ENCODE measurements around the gene PREX1. TPM values are rescaled to one million over a fixed set of nuclear protein-coding genes. Genes with fewer than 3 reads are reported as not detected.

The PREX1 gene
- total RNA-seq, 1 donor from 2014 or later, result 66.0 TPM

DNA sequence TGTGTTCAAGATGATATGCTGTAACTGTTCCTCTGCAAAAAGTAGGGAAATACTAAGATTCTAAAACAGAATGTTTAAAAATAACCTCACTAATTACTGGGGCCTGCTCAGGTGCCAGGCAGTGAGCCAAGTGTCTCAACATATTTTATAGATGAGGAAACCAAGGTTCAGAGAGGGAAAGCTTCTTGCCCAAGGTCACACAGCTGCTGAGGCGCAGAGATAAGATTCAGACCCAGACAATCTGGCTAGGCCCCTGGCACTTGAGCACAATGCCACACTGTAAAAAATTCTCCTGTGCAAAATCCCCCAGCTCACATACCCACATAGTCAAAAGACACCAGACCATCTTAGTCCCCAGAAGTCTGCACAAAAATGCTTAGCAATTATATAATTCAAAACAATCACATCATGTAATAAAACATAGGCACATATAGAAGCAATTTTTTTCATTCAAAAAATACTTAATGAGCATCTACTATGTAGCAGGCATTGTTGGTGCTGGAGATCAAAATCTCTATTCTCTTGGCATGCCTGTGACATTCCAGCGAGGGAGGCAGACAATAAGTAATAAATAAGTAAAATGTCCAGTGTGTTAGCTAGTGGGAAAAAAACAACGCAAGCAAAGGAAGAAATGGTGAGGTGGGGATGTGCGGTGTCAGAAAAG, 10.3 kb downstream of the PREX1 start:
- DNase-seq, result no peak
- intact Hi-C loops (cut with DNase I), result no loop called here
- H3K27ac ChIP-seq, result no peak overlapping the region

DNA sequence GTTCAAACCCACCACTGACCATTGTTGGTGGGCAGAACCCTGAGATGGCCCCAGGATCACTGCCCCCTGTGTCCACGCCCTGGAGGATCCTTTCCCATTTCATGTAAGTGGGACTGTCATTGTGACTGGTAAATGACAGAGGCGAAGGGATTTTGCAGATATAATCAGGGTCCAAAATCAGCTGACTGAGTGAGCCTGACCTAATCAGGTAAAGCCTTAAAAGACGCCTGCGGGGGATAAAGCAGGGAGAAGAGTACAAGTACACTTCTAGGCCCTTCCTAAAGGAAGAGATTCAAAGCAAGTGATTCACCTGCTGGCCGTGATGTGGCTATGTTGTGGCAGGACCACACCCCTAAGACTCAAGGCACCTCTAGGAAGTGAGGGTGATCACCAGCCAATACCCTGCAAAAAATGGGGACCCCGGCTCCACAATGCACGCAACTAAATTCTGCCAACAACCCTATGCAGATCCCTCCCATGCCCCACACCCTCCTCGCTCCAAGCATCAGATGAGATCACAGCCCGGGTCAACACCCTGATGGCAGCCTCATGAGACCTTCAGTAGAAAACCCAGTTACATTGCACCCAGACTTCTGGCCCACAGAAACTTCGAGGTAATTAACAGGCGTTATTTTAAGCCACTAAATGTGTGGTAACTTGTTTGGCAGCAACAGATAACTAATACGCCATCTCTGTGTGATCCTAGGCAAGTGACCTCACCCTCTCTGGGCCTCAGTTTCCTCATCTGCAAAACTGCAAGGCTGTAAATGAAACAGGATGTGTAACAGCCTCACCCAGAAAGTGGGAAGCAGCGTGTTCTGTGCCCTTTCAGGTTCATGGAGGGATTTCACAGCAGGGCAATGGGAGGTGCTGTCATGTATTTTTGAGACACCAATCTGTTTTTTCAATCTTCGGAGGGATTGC, 11.3 kb downstream of the PREX1 start:
- Histone ChIP-seq H3K36me3 (no peaks in the 10 kb centered on the region), H3K27me3 (no peaks in the 10 kb centered on the region), H3K9me3 (no peaks in the 10 kb centered on the region), H3K4me1 (peaks cover 63% of the 10 kb centered on the region), H3K27ac (no peak overlapping the region), H3K4me3 (no peak overlapping the region)
- TF ChIP-seq, protein P1, sequence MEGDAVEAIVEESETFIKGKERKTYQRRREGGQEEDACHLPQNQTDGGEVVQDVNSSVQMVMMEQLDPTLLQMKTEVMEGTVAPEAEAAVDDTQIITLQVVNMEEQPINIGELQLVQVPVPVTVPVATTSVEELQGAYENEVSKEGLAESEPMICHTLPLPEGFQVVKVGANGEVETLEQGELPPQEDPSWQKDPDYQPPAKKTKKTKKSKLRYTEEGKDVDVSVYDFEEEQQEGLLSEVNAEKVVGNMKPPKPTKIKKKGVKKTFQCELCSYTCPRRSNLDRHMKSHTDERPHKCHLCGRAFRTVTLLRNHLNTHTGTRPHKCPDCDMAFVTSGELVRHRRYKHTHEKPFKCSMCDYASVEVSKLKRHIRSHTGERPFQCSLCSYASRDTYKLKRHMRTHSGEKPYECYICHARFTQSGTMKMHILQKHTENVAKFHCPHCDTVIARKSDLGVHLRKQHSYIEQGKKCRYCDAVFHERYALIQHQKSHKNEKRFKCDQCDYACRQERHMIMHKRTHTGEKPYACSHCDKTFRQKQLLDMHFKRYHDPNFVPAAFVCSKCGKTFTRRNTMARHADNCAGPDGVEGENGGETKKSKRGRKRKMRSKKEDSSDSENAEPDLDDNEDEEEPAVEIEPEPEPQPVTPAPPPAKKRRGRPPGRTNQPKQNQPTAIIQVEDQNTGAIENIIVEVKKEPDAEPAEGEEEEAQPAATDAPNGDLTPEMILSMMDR (IDR thresholded peaks at IDR 0.05), result no peak
- intact Hi-C loops (cut with DNase I), result no loop called here
- no peak for DNase-seq
- no peak for ATAC-seq

More for the DNA sequence above, 10.3 kb downstream of the PREX1 start:
- no peak for ATAC-seq
- no peaks in the 10 kb centered on the region for H3K36me3 ChIP-seq
- no peaks in the 10 kb centered on the region for H3K27me3 ChIP-seq
- no peak overlapping the region for H3K4me3 ChIP-seq
- H3K9me3 ChIP-seq, result no peaks in the 10 kb centered on the region
- TF ChIP-seq, protein P1 (IDR thresholded peaks at IDR 0.05), result no peak
- H3K4me1 ChIP-seq, result peaks cover 61% of the 10 kb centered on the region

DNA sequence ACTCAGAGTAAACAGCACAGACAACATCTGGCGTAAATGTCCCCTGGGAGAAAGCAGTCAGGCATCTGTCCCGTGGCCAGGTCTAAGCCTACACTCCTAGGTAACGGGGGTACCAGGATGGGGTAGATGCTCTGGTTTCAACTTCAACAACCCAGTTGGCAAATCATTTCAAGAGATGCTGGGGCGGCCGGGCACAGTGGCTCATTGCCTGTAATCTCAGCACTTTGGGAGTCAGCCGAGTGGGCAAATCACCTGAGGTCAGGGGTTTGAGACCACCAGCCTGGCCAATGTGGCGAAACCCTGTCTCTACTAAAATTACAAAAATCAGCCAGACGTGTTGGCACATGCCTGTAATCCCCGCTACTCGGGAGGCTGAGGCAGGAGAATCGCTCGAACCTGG, 12.3 kb downstream of the PREX1 start:
- Histone ChIP-seq H3K27ac (no peak overlapping the region), H3K9me3 (no peaks in the 10 kb centered on the region), H3K4me3 (no peak overlapping the region), H3K36me3 (no peaks in the 10 kb centered on the region), H3K27me3 (no peaks in the 10 kb centered on the region), H3K4me1 (peaks cover 58% of the 10 kb centered on the region)
- intact Hi-C loops (cut with DNase I), result no loop called here
- TF ChIP-seq, protein P1 (IDR thresholded peaks at IDR 0.05), result no peak
- ATAC-seq (no peak), DNase-seq (no peak)

- H3K4me1 ChIP-seq, result peaks cover 51% of the 10 kb centered on the region
- H3K4me3 ChIP-seq, result no peak overlapping the region
- H3K36me3 ChIP-seq, result no peaks in the 10 kb centered on the region
- TF ChIP-seq, protein P1 (IDR thresholded peaks at IDR 0.05), result no peak
- intact Hi-C loops (cut with DNase I), result no loop called here
- no peaks in the 10 kb centered on the region for H3K9me3 ChIP-seq
- DNase-seq (no peak), ATAC-seq (no peak)
- H3K27ac ChIP-seq, result no peak overlapping the region
- H3K27me3 ChIP-seq, result no peaks in the 10 kb centered on the region
These were observed 13.2 kb downstream of the PREX1 start for GRCh38 chr20:48814633-48815032.

DNA sequence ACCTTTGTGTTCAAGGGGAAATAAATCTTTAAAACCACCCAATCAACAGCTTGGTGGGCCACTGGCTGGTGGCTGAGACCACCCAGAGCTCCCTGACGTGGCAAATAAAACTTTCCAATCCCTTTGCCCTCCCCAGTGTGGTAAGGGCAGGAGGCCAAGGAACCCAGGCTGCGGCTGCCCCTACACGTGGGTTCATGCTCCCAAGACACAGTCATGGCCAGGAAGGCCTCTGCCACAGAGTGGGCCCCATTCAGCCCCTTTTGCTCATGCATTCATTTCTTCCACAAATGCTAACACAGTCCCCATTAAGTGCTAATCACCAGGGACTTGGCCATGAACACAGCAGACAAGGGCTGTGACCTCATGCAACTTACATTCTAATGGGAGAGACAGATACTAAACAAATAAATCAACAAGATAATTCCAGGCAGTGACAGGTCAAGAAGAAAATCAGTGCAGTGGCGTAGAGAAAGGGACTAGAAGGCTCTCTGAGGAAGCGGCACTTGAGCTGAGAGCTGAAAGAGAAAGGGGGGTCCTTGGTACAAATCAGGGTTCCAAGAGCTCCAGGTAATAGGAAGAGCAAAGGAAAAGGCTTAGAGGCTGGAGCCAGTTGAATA, 13.8 kb downstream of the PREX1 start:
- DNase-seq, result no peak
- H3K9me3 ChIP-seq, result no peaks in the 10 kb centered on the region

More for the DNA sequence above, 13.8 kb downstream of the PREX1 start:
- Histone ChIP-seq H3K27me3 (no peaks in the 10 kb centered on the region), H3K4me1 (peaks cover 47% of the 10 kb centered on the region), H3K36me3 (no peaks in the 10 kb centered on the region), H3K4me3 (no peak overlapping the region), H3K27ac (no peak overlapping the region)
- intact Hi-C loops (cut with DNase I), result no loop called here
- TF ChIP-seq, protein P1 (IDR thresholded peaks at IDR 0.05), result no peak
- no peak for ATAC-seq

Data from upper lobe of right lung (tissue), 1 donor.